K562 (cell line): Measurements from ENCODE around the gene CEP41. TPM values are rescaled to one million over a fixed set of nuclear protein-coding genes. Genes with fewer than 3 reads are reported as not detected.
A peak's percentile ranks its signal among the peaks of the same experiment; 100 is the strongest.

Experiments
- CREBBP ChIP-seq: IDR thresholded peaks from one replicate; pipeline ENCODE4 v1.6.1; 2012; ENCODE audit warnings: low read depth, mild to moderate bottlenecking, control low read depth, inconsistent platforms, low read length
- CUX1 ChIP-seq: fragments of 200-800 bp; sonication (Bioruptor generic); IDR thresholded peaks from 2 replicates; pipeline ENCODE4 v1.6.1; 2016; ENCODE audit warnings: missing genetic modification characterization, missing compliant biosample characterization
- ETV6 ChIP-seq, 3 experiments: fragments of 150-350 bp in 1 of 3; sonication (generic) in 1 of 3; formaldehyde crosslinking in 1 of 3; IDR thresholded peaks; 2 replicates each; pipeline versions ENCODE4 v1.6.1 to v1.8.0; 2014 to 2022; ENCODE audit warnings: borderline replicate concordance in 2 of 3, low read depth in 2 of 3, antibody characterized with exemption in 1 of 3, low read length in 1 of 3, mild to moderate bottlenecking in 1 of 3, missing genetic modification reagents in 1 of 3
- HDAC8 ChIP-seq: fragments of 450-650 bp; IDR thresholded peaks from 2 replicates; pipeline ENCODE4 v1.6.1; 2016; ENCODE audit warnings: mild to moderate bottlenecking, missing genetic modification characterization, moderate library complexity, missing compliant biosample characterization
- MTF1 ChIP-seq: fragments of 250-450 bp; sonication (Bioruptor Pico); IDR thresholded peaks from 2 replicates; pipeline ENCODE4 v1.9.0; 2021; ENCODE audit warnings: moderate library complexity, mild to moderate bottlenecking, inconsistent platforms, borderline replicate concordance
- PTBP1 ChIP-seq: fragments of 200-400 bp; formaldehyde crosslinking; IDR thresholded peaks from 2 replicates; pipeline ENCODE4 v1.6.1; 2017; ENCODE audit warnings: low read depth, low read length
- RERE ChIP-seq: sonication (generic); formaldehyde crosslinking; IDR thresholded peaks from 2 replicates; pipeline ENCODE4 v1.8.0; 2023; ENCODE audit warnings: missing genetic modification reagents, mild to moderate bottlenecking, borderline replicate concordance
- SETDB1 ChIP-seq: IDR thresholded peaks from one replicate; pipeline ENCODE4 v1.6.1; 2012; ENCODE audit warnings: low read length, control low read depth, inconsistent platforms
- ZBTB33 ChIP-seq: sonication (generic); formaldehyde crosslinking; IDR thresholded peaks from 2 replicates; pipeline ENCODE4 v1.8.1; 2023; ENCODE audit warnings: mild to moderate bottlenecking, missing genetic modification reagents
- ZNF395 ChIP-seq: fragments of 200-800 bp; sonication (Bioruptor generic); IDR thresholded peaks from 2 replicates; pipeline ENCODE4 v1.6.1; 2017; ENCODE audit warnings: missing genetic modification characterization, missing compliant biosample characterization
- ZNF717 ChIP-seq: fragments of 250-450 bp; sonication (Bioruptor Pico); IDR thresholded peaks from 2 replicates; pipeline ENCODE4 v1.5.0; 2021
- polyA plus RNA-seq, 8 experiments: library from polyadenylated mRNA; depleted of rRNA in 4 of 8; stranded (reverse) in 5 of 8; unstranded in 3 of 8; fragments of >200 nt; fragmentation: Nextera tagmentation in 2 of 8; fragmentation: Illumina TruSeq in 1 of 8; extraction: Ambion mirVana in 2 of 8; extraction: Trizol in 1 of 8; gene quantifications; 2 replicates each; pipeline versions ENCODE4 v1.2.1 to v1.2.3, GENCODE V29; 2011 to 2014; ENCODE audit warnings: inconsistent platforms in 1 of 8, missing spikeins in 1 of 8
- total RNA-seq, 7 experiments: library from RNA; depleted of rRNA in 6 of 7; stranded (reverse); fragments of >200 nt in 6 of 7; fragmentation: Illumina TruSeq in 2 of 7; extraction: Trizol in 2 of 7; gene quantifications; 2 replicates each; pipeline versions ENCODE4 v1.2.1 to v1.2.3, GENCODE V29; 2011 to 2021; ENCODE audit warnings: low replicate concordance in 1 of 7

The CEP41 gene
- total and polyA plus RNA-seq, 9 of the 15 experiments (the other 6 are each of a cell fraction or from before 2014, with no cell fraction given): 1.5 to 15.5 (median 6.4) TPM

- TF ChIP-seq RERE (CRISPR knock-in tag) (no peak), ZNF717 (no peak), MTF1 (CRISPR knock-in tag) (no peak), ZNF395 (CRISPR knock-in tag) (no peak), HDAC8 (no peak), PTBP1 (no peak), SETDB1 (no peak), CUX1 (CRISPR knock-in tag) (no peak), ZBTB33 (CRISPR knock-in tag) (peak; percentile 78), CREBBP (no peak), ETV6 (IDR thresholded peaks at IDR 0.05; ENCODE audit: borderline replicate concordance in 1 of 2, low read depth in 2 of 2, low read length in 1 of 2) (no peak), ETV6 (CRISPR knock-in tag; IDR thresholded peaks at IDR 0.05; ENCODE audit: borderline replicate concordance) (no peak)
Observed at GRCh38 chr7:130440527-130441365, at the start of gene CEP41 (continued).
